K562 (cell line): ENCODE data around the gene ARHGEF33. TPM values are rescaled to one million over a fixed set of nuclear protein-coding genes. Genes with fewer than 3 reads are reported as not detected.

ENCODE experiments used
- ATAC-seq: fragments of 200-7000 bp; cut with Tn5 transposase; 3 replicates; pipeline ENCODE4 v1.9.1; 2020; ENCODE audit warnings: moderate library complexity
- BruUV-seq: library from RNA; stranded (reverse); fragments of 400-500 nt; replicated peaks from 2 replicates; lab custom pipeline; 2021; lab: Mats Ljungman, UMichigan
- CTCF ChIA-PET: fragments of 300-600 bp; formaldehyde crosslinking; extraction: SDS; loops from one replicate; lab custom pipeline; 2021; ENCODE audit warnings: low intra/inter-chr PET ratio; lab: Yijun Ruan, JAX
- POLR2A ChIA-PET: fragments of 300-600, 350-650 bp; sonication (Branson Sonifier 250); formaldehyde crosslinking; extraction: SDS; loops from one replicate; lab custom pipeline; 2021; ENCODE audit warnings: antibody characterized with exemption, inconsistent platforms; lab: Yijun Ruan, JAX
- DNase-seq, 4 experiments: peaks; one replicate each; pipeline versions ENCODE4 v3.0.0 to v3.0.0-alpha.2; 2011 to 2018; ENCODE audit warnings: low spot score in 3 of 4, mixed read lengths in 3 of 4; ENCODE audit errors: extremely low read depth in 1 of 4
- FAIRE-seq: peaks from 2 replicates; lab custom pipeline; 2011; peaks lifted over from hg19 to GRCh38; lab: Jason Lieb, UNC
- H2AFZ ChIP-seq: 2 replicates; pipeline ENCODE4 v1.6.0; 2011; ENCODE audit warnings: low read depth, low read length, control low read depth, inconsistent platforms
- H3K27ac ChIP-seq: fragments of 200-600 bp; 3 replicates; pipeline ENCODE4 v1.8.0; 2011; ENCODE audit warnings: low read depth, mild to moderate bottlenecking, control low read depth, inconsistent platforms, low read length, moderate library complexity, mixed read lengths; ENCODE audit errors: extremely low read depth
- H3K27me3 ChIP-seq, 2 experiments: fragments of 300-600 bp in 1 of 2; 2 replicates in 1 of 2; 3 replicates in 1 of 2; pipeline versions ENCODE4 v1.6.0 to v1.8.0; 2011; ENCODE audit warnings: inconsistent platforms in 2 of 2, low read length in 2 of 2, mild to moderate bottlenecking in 1 of 2, mixed read lengths in 1 of 2, moderate library complexity in 1 of 2; ENCODE audit not compliant: control insufficient read depth in 2 of 2, insufficient read depth in 2 of 2
- H3K36me3 ChIP-seq: fragments of 300-600 bp; 3 replicates; pipeline ENCODE4 v1.8.0; 2011; ENCODE audit warnings: mild to moderate bottlenecking, low read length, inconsistent platforms; ENCODE audit not compliant: control insufficient read depth, insufficient read depth
- H3K4me1 ChIP-seq, 2 experiments: fragments of 200-600 bp in 1 of 2; replicated peaks in 1 of 2; 2 replicates in 1 of 2; 3 replicates in 1 of 2; pipeline versions ENCODE4 v1.5.1 to v1.8.0; 2011; ENCODE audit warnings: inconsistent platforms in 2 of 2, low read length in 2 of 2, mild to moderate bottlenecking in 1 of 2, mixed read lengths in 1 of 2, moderate library complexity in 1 of 2; ENCODE audit not compliant: control insufficient read depth in 2 of 2, insufficient read depth in 2 of 2
- H3K4me2 ChIP-seq: 2 replicates; pipeline ENCODE4 v1.6.1; 2011; ENCODE audit warnings: low read length, control low read depth, inconsistent platforms, mixed read lengths; ENCODE audit not compliant: insufficient read depth
- H3K4me3 ChIP-seq: fragments of 200-600 bp; sonication (generic), shearing (Covaris generic); 2 replicates; pipeline ENCODE4 v1.5.1; 2016; ENCODE audit warnings: control low read depth, inconsistent platforms
- H3K79me2 ChIP-seq: fragments of 200-600 bp; 3 replicates; pipeline ENCODE4 v1.8.0; 2011; ENCODE audit warnings: low read length, inconsistent platforms; ENCODE audit not compliant: control insufficient read depth, insufficient read depth
- H3K9ac ChIP-seq, 2 experiments: 2 replicates each; pipeline versions ENCODE4 v1.6.0 to v1.6.1; 2011; ENCODE audit warnings: low read depth in 2 of 2, low read length in 2 of 2, control low read depth in 1 of 2, inconsistent platforms in 1 of 2, mild to moderate bottlenecking in 1 of 2, mixed read lengths in 1 of 2; ENCODE audit not compliant: insufficient read depth in 1 of 2
- H3K9me1 ChIP-seq: one replicate; pipeline ENCODE4 v1.6.0; 2011; ENCODE audit warnings: inconsistent platforms, mild to moderate bottlenecking, low read length, moderate library complexity; ENCODE audit not compliant: control insufficient read depth, insufficient read depth
- H3K9me3 ChIP-seq: replicated peaks from 2 replicates; pipeline ENCODE4 v1.5.1; 2011; ENCODE audit warnings: low read depth, low read length, inconsistent platforms; ENCODE audit not compliant: control insufficient read depth, insufficient read depth
- H4K20me1 ChIP-seq: replicated peaks from 2 replicates; pipeline ENCODE4 v1.6.1; 2011; ENCODE audit warnings: low read length, inconsistent platforms, mixed read lengths; ENCODE audit not compliant: control insufficient read depth, insufficient read depth
- C11orf30 ChIP-seq: fragments of 450-650 bp; IDR thresholded peaks from 2 replicates; pipeline ENCODE4 v1.6.1; 2016; ENCODE audit warnings: low read depth, mild to moderate bottlenecking
- CBX3 ChIP-seq, 2 experiments: IDR thresholded peaks; 1 replicate in 1 of 2; 2 replicates in 1 of 2; pipeline ENCODE4 v1.6.1; 2012; ENCODE audit warnings: inconsistent platforms in 2 of 2, low read length in 2 of 2, borderline replicate concordance in 1 of 2, control low read depth in 1 of 2
- CEBPB ChIP-seq: fragments of 450-650 bp; IDR thresholded peaks from 2 replicates; pipeline ENCODE4 v1.6.1; 2016; ENCODE audit warnings: missing genetic modification characterization, missing compliant biosample characterization
- CREB5 ChIP-seq: fragments of 250-450 bp; sonication (Bioruptor Pico); IDR thresholded peaks from 2 replicates; pipeline ENCODE4 v1.5.0; 2020; ENCODE audit warnings: mild to moderate bottlenecking
- ERF ChIP-seq: fragments of 450-650 bp; formaldehyde crosslinking; IDR thresholded peaks from 2 replicates; pipeline ENCODE4 v1.4.0; 2020; ENCODE audit warnings: mild to moderate bottlenecking, mixed read lengths
- KAT2B ChIP-seq: IDR thresholded peaks from one replicate; pipeline ENCODE4 v1.6.1; 2012; ENCODE audit warnings: low read depth, mild to moderate bottlenecking, control low read depth, inconsistent platforms, low read length, moderate library complexity
- LCOR ChIP-seq: sonication (generic); formaldehyde crosslinking; IDR thresholded peaks from 2 replicates; pipeline ENCODE4 v1.8.0; 2022; ENCODE audit warnings: mild to moderate bottlenecking, missing genetic modification reagents
- NFE2 ChIP-seq: IDR thresholded peaks from 2 replicates; pipeline ENCODE4 v1.6.1; 2014; ENCODE audit warnings: antibody characterized with exemption, low read depth
- POLR2AphosphoS2 ChIP-seq: IDR thresholded peaks from 2 replicates; pipeline ENCODE4 v1.6.1; 2012; ENCODE audit warnings: low read length, improper control_type of control experiment
- POLR3A ChIP-seq: IDR thresholded peaks from 2 replicates; pipeline ENCODE4 v1.6.1; 2011; ENCODE audit warnings: borderline replicate concordance, mild to moderate bottlenecking, moderate library complexity; ENCODE audit not compliant: insufficient read length, insufficient read depth; ENCODE audit errors: extremely low read depth
- SETDB1 ChIP-seq: IDR thresholded peaks from one replicate; pipeline ENCODE4 v1.6.1; 2012; ENCODE audit warnings: low read length, control low read depth, inconsistent platforms
- SMAD3 ChIP-seq: fragments of 450-650 bp; formaldehyde crosslinking; conservative IDR thresholded peaks from 2 replicates; pipeline ENCODE4 v1.4.0; 2020; ENCODE audit warnings: mild to moderate bottlenecking
- SMARCE1 ChIP-seq: fragments of 450-650 bp; IDR thresholded peaks from 2 replicates; pipeline ENCODE4 v1.7.1; 2016; ENCODE audit warnings: mild to moderate bottlenecking
- SP2 ChIP-seq: IDR thresholded peaks from 2 replicates; pipeline ENCODE4 v1.6.1; 2011; ENCODE audit warnings: mild to moderate bottlenecking, low read depth, low read length, moderate library complexity; ENCODE audit not compliant: poor library complexity, severe bottlenecking; ENCODE audit errors: extremely low read depth
- U2AF2 ChIP-seq: fragments of 200-400 bp; formaldehyde crosslinking; optimal IDR thresholded peaks from 2 replicates; pipeline ENCODE3; 2017; ENCODE audit warnings: low read depth, mild to moderate bottlenecking, low read length
- WGBS: fragments of 100-300 bp; shearing (Covaris generic); methylation state at CpG from one replicate; pipeline ENCODE4 v1.1.6; 2016; ENCODE audit warnings: low coverage, mixed read lengths; ENCODE audit not compliant: insufficient coverage; ENCODE audit errors: missing lambda C conversion rate; 5-methylcytosine and 5-hydroxymethylcytosine counted together
- in situ Hi-C: fragments of 300-500 bp; cut with MboI; formaldehyde crosslinking; loops from 4 replicates; pipeline ENCODE4 v1.15.0; 2018; ENCODE audit warnings: inconsistent platforms, mixed read lengths
- intact Hi-C: fragments of 100-400 bp; cut with micrococcal nuclease; formaldehyde crosslinking; loops from 2 replicates; pipeline ENCODE4 v1.14.2; 2022
- polyA plus RNA-seq, 8 experiments: library from polyadenylated mRNA; depleted of rRNA in 4 of 8; stranded (reverse) in 5 of 8; unstranded in 3 of 8; fragments of >200 nt; fragmentation: Nextera tagmentation in 2 of 8; fragmentation: Illumina TruSeq in 1 of 8; extraction: Ambion mirVana in 2 of 8; extraction: Trizol in 1 of 8; gene quantifications; 2 replicates each; pipeline versions ENCODE4 v1.2.1 to v1.2.3, GENCODE V29; 2011 to 2014; ENCODE audit warnings: inconsistent platforms in 1 of 8, missing spikeins in 1 of 8
- total RNA-seq, 7 experiments: library from RNA; depleted of rRNA in 6 of 7; stranded (reverse); fragments of >200 nt in 6 of 7; fragmentation: Illumina TruSeq in 2 of 7; extraction: Trizol in 2 of 7; gene quantifications; 2 replicates each; pipeline versions ENCODE4 v1.2.1 to v1.2.3, GENCODE V29; 2011 to 2021; ENCODE audit warnings: low replicate concordance in 1 of 7
- TF ChIP-seq, protein P1 (sequence below): fragments of 450-650 bp; IDR thresholded peaks from 2 replicates; pipeline ENCODE4 v1.7.0; 2016; ENCODE audit warnings: borderline replicate concordance

ARHGEF33 gene
- total and polyA plus RNA-seq, 9 of the 15 experiments (the other 6 are each of a cell fraction or from before 2014, with no cell fraction given), result 0.01 to 0.08 (median 0.03) TPM; not detected in 5

DNA sequence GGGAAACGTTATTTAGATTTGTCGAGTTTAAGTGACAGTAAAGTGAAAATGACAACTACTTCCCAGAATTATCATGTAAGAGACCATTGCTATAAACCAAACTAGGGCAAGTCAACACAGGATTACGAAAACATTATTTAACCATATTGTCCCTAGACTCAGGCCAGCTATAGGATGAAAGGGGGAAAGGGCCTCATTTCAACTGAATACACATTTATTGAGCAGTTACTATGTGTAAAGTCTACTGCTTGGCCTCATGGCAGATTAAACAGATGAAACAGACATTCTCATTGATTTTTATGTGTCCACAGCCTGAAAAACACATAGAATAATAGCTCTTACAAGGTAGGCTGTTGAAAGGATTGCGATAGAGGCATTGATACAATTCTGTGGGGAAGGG is 32.7 kb downstream of the ARHGEF33 start:
- no TSS peak for BruUV-seq
- Histone ChIP-seq H3K27me3 (peaks cover 6 to 18% of the 10 kb centered on the region in 2 experiments; a peak in 3 of 5 replicates), H3K9ac (no peak overlapping the region), H2AFZ (no peak overlapping the region), H4K20me1 (no peaks in the 10 kb centered on the region), H3K36me3 (no peaks in the 10 kb centered on the region), H3K27ac (no peak overlapping the region), H3K79me2 (no peaks in the 10 kb centered on the region), H3K4me2 (no peak overlapping the region), H3K9me1 (no peaks in the 10 kb centered on the region), H3K4me1 (no peaks in the 10 kb centered on the region), H3K4me3 (no peak overlapping the region), H3K9me3 (no peaks in the 10 kb centered on the region)
- intact Hi-C loops (no loop called here), in situ Hi-C loops (no loop called here)
- ATAC-seq (no peak), DNase-seq (no peak), FAIRE-seq (no peak)
- ChIA-PET POLR2A (interaction anchor here (2.4 kb wide), 1 partner anchor 21 kb away, joined by 9 read pairs; no protein-coding TSS in a partner anchor), CTCF (no interaction called here)
- TF ChIP-seq, protein P1, sequence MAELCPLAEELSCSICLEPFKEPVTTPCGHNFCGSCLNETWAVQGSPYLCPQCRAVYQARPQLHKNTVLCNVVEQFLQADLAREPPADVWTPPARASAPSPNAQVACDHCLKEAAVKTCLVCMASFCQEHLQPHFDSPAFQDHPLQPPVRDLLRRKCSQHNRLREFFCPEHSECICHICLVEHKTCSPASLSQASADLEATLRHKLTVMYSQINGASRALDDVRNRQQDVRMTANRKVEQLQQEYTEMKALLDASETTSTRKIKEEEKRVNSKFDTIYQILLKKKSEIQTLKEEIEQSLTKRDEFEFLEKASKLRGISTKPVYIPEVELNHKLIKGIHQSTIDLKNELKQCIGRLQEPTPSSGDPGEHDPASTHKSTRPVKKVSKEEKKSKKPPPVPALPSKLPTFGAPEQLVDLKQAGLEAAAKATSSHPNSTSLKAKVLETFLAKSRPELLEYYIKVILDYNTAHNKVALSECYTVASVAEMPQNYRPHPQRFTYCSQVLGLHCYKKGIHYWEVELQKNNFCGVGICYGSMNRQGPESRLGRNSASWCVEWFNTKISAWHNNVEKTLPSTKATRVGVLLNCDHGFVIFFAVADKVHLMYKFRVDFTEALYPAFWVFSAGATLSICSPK, result no peak
- no peak for TF ChIP-seq CEBPB (tag)
- TF ChIP-seq CBX3 (IDR thresholded peaks at IDR 0.05; ENCODE audit: borderline replicate concordance in 1 of 2, low read length in 2 of 2), result no peak
- no peak for TF ChIP-seq KAT2B
- no peak for TF ChIP-seq SP2
- no peak for TF ChIP-seq NFE2
- TF ChIP-seq ERF (CRISPR knock-in tag), result no peak
- no peak for TF ChIP-seq SETDB1
- TF ChIP-seq POLR2AphosphoS2, result no peak
- no peak for TF ChIP-seq C11orf30
- no peak for TF ChIP-seq CREB5 (CRISPR knock-in tag)
- no peak for TF ChIP-seq POLR3A
- TF ChIP-seq U2AF2, result no peak
- TF ChIP-seq SMARCE1, result no peak
- TF ChIP-seq LCOR (CRISPR knock-in tag), result no peak
- TF ChIP-seq SMAD3, result no peak
- 13% methylated on average over 4 of the region's 4 CpGs for WGBS
